IPS-NIHi7 (cell line): ENCODE measurements around the gene CUX1.
A peak's percentile ranks its signal among the peaks of the same experiment; 100 is the strongest.

Source experiments
- DNase-seq: peaks from one replicate; pipeline ENCODE4 v3.0.0; 2012; ENCODE audit warnings: mixed read lengths; ENCODE audit errors: extremely low spot score

Gene CUX1

DNA sequence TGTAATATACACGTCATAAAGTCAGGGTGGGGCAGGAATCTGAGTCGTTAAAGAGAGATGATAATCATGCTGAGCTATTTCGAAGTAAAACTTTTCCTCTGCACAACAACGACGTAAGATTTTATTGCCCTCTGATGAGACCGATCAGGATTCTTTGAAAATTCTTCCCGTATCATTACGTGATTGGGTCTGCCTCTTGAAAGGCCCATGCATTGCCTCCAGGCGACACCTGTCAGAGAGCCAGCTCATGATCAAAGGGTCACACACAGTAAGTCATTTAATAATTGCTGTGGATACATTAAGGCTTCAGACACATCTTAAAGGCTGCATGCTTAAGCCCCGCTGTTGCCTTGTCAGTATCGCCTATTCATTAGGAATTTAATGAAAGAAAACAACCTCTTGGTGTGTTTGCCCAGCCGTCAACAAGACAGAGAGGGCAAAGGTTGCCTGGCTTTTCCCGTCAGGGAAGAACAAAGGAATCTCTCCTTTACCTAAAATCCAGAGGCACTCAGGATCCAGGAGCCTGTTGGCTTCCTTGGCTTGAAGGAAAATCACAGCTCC lies 280.3 kb downstream of the CUX1 start:
- no peak for DNase-seq

DNA sequence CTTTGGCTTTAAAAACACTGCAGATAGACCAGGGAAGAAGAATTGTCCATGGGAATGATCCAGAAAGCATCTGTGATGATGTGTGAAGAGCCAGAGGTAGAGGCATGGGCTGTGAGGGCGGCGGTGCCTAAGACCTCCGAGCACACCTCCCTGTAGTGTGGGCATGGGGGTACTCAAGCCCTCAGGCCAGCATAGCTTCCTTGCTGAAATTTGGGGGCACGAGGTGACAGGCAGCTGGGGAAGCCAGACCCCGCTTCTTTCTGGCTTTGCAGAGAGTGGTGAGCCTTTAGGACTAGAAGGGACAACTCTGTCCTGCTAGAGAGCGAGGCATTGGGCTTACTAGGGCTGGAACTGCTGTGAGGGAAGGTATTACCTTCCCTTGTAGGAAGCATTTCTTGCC lies 281.6 kb downstream of the CUX1 start:
- DNase-seq: no peak

DNA sequence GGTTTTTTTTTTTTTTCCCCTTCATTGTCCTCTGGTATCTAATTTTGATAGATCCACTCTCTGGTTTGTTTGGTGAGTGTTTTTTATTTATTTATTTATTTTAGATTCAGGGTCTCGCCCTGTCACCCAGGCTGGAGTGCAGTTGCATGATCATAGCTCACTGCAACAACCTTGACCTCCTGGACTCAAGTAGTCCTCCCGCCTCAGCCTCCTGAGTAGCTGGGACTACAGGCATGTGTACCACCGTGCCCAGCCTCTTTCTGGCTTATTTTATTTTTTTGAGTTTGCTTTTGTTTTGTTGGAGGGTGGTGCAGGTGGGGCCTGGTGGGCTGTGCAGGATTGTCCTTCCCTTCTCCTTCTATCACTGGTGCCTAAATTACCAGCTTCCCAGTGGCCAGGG lies 282.0 kb downstream of the CUX1 start:
- DNase-seq: no peak

DNA sequence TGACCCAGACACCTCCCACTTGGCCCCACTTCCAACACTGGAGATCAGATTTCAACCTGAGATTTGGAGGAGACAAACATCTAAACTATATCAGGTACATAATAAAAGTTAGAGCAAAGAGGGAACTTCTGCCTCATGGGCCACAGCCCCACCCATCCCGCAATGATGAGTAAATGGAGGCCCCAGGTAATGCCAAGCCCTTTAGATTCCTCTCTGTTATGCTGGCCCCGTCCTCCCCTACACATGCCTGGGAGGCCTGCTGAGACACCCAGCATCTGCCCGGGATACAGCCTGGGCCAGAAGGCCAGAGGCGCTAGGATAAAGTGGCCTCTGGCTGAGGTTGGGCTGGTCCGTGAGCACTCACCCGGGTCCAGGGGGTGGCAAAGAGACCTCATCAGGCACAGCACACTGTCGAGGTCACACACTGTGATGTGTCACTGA lies 283.7 kb downstream of the CUX1 start:
- peak; percentile 6 for DNase-seq

DNA sequence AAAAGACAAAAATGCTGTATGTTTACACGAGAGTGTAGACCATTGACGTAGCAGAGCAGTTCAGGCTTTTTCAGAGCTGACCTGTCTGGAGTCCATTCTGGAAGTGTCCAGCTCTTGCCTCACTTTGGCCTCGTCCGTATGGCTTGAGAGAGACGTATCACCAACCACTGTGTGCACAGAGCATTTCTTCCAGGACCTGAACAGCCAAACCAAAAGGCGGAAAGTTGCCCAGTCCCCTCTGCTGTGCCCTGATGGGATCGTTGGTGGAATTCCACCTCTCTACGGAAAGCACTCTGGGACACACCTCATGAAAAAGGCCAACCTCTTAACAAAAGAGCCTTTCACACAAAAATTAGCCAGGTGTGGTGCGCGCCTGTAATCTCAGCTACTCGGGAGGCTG lies 284.5 kb downstream of the CUX1 start:
- no peak for DNase-seq

DNA sequence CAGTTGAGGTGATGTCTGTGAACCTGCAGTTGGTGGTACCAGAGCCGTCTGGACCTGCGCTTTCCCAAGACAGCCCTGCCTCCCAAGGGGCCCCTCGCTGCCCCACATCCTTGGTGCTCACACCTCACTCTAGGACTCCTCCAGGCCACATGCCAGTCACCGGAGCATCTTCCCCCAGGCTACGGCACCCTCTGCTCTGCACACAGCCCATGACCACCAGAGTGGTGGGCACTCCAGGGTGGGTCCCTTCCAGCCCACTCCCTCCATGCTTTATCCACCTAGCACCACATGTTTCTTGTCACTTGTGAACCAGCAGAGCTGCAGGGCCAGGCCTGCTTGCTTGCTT lies 285.6 kb downstream of the CUX1 start:
- no peak for DNase-seq

DNA sequence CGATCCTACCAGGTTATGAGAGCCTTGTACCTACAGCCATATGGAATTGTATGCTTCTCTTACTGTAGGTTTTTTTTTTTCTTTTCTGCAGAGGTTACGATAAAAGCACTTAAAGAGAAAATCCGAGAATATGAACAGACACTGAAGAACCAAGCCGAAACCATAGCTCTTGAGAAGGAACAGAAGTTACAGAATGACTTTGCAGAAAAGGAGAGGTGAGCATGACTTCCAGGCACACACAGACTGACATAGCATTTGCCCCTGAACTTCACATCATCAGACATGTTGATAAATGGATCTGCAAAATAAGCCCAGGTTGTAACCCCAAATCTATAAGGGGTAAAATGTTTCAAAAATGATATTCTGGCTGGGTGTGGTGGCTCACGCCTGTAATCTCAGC lies 286.8 kb downstream of the CUX1 start:
- DNase-seq: no peak

DNA sequence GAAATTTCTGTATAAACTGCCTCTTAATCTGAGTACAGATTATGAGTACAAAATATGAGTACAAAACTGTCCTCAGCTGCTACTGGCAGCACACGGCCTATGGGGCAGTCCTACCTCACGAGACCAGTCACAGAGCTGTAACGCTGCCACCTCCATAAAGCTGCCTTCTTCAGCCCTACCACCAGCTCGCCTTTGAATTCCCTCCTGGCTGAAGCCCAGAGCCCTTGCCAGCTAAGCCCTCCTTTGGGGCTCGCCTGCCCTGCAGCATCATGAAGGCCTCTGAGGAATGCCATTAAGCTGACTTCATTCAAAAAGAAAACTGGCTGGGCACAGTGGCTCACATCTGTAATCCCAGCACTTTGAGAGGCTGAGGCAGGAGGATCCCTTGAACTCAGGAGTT lies 289.2 kb downstream of the CUX1 start:
- no peak for DNase-seq

DNA sequence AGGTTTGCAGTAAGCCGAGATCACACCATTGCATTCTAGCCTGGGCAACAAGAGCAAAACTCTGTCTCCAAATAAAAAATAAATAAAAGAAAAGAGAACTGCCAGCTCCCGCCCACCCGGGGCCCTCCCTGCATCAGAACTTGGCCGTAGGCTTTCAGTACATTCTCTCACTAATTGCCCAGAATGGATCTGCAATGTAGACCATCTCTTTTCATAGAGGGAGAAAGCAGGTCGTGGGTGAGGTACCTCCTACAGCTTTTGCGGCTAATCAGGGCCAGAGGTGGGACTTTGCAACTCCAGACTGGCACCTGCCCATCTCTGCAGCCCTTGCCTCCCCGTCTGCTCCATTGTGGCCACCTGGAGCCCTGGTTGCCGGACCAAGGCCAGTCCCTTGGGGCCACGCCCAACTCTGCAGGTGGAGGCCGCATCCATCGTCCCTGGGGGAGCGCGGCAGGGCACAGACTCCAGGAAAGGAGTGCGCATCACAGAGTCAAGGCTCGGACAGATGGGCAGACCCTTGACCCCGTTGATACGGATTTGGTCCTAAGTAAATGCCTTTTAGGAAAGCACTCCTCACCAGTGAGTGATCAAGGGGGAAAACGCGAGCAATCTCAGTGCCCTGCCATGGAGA lies 290.2 kb downstream of the CUX1 start:
- no peak for DNase-seq

DNA sequence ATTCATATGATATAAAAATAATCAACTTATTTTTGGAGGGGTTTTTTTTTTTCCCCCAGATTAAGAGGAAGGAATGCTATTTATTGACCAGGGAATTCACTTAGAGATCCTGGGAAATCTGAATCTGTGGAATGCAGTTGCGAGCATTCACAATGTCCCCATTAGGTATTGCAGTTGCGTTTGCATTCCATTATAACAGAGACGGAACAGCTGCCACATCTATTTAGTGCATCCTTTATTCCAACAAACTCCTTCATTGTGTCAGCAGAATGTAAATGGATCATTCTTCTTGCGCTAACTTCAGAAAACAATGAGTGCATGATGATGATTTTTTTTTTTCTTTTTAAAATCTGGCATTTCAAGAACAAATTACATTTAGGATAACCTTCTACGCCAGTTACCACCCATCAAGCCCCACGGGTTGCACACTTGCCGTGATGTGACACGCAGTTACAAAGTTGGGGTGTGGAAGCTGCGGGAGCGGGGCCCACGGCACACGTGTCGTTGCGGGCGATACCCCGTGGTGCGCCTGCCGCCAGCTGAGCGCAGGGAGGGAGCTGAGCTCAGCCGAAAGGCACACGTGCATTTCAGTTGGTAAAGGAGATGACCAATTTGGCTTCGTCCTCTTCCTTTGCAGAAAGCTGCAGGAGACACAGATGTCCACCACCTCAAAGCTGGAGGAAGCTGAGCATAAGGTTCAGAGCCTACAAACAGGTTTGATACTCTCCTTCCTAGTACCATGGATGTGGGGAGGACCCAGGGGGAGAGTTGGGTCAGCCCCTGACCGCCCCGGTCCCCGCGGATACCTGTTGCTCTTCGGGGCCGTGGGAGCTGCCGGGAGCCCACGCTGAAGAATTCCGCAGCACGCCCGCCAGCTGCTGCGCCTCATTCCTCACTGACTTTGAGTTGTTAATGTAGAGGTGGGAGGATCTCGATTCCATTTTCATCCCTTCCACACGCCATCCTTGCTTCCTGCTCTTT lies 293.9 kb downstream of the CUX1 start:
- no peak for DNase-seq

DNA sequence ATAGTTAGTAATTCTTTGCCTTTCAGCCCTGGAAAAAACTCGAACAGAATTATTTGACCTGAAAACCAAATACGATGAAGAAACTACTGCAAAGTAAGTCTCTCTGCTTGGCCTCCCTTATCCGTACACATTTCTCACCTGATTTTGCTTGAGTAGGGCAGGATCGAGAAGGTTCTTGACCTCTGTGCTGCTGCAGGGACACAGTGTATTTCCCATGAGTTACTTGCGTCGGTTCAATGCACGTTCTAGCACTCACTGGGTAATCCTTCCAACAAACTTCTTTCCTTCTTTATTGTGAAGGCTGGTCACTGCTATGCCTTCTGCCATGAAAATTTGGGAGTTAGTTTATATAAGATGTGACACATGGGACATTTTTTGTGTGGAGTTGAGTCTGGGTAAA lies 297.8 kb downstream of the CUX1 start:
- DNase-seq: no peak

DNA sequence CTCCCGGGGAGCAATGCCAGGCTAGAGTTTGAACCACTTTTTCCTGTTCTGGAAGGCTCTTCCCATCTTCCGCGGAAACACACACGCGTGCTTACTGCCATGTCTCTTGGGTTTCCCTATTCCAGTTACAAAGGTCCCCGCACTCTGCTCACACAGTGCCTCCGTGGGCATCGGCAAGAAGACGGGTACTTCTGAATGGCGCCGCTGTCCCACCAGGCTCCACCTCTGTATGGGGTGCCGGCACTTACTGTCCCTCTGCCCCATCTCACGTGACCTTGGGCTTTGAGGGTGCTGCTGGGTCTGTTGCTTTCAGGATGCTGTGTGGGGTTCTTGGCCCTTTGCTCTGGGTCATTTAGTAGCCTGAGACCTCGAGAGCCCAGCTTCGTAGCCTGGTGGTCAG lies 298.5 kb downstream of the CUX1 start:
- no peak for DNase-seq

DNA sequence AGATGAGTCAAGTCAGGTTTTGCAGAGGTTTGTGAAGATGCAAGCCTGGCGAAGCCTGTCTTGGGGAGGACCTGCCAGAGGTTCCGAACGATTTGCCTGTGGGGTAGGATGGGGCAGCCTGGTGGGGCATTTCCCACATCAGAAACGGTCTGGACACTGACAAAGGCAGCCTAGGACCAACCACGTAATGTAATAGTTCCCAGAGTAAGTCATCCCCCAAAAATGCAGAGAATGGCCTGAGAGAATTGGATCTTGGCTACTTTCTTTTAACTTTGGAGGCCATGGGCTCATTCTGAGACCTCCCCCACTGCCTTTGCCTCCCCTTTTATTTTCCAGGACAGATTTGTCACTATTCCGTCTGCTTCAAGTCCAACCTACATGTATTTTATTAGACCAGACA lies 300.3 kb downstream of the CUX1 start:
- no peak for DNase-seq

DNA sequence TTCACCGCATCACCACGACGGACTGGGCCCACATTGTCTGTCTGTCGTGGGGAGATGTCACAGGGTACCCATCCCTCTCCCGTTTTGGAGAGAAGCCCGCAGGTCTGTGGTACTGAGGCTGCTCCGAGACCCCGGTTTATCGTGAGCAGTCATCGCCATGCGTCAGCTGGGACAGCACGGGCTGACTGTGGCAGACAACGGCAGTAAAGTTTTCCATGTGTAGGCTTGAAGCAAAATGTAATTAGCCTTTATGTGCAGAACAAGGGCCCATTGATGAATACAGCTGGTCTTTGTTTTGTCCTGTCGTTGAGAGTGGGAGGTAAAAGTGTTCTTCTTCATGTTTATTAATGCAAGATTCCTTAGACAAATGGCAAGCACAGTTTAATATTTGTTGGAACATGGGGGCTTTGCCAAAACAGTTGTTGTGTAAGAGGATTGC lies 301.8 kb downstream of the CUX1 start:
- no peak for DNase-seq

DNA sequence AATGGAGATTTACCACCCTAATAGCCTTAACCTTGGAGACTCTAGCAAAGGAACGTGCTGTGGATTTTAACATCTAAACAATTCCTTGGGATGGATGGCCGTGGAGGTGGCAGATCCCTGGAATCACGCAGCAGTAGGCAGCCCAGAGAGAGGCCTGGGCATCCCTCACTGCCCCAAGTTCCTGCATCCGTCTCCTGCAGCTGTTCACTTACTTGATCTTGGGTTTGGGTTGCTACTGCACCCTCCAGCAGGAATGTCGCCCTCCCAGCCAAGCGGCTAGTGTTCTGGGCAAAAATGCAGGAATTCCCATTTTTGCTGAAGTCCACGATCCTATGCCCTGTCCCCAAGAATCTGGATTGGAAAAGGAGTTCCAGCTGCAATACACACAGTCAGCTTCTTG lies 302.5 kb downstream of the CUX1 start:
- DNase-seq: no peak

DNA sequence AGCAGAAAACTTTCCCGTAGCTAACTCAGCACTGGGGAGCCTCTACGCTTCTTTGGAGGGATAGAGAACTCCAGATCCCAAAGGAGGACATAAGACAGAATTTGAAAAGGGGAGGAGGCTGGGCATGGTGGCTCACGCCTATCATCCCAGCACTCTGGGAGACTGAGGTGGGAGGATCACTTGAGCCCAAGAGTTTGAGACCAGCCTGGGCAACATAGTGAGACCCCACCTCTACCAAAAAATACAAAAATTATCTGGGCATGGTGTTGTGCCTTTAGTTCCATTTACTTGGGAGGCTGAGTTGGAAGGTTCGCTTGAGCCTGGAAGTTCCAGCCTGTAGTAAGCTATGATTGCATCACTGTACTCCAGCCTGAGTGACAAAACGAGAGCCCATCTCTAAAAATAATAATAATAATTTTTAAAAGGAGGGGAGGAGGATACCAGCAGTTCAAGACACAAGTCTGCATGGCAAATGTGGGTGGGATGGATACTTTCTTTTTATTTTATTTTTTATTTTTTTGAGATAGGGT lies 303.3 kb downstream of the CUX1 start:
- DNase-seq: no peak

DNA sequence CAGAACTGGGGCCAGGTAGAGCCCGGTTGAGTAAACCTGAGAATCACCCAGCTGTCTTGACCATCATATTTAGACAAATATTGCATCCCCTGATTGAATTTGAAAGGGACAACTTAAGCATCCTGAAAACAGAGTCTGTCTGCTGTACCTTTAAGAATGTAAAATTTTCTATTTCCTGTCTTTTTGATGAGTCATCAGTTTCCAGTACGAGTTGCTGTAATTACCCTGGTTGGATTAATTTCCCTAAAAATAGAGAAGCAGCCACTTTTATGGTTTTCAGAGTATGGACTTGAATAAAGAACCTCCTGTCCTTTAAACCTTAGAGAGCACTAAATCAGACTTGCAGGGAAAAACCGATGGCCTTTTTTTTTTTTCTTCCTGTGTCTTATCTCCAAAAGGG lies 304.6 kb downstream of the CUX1 start:
- no peak for DNase-seq

DNA sequence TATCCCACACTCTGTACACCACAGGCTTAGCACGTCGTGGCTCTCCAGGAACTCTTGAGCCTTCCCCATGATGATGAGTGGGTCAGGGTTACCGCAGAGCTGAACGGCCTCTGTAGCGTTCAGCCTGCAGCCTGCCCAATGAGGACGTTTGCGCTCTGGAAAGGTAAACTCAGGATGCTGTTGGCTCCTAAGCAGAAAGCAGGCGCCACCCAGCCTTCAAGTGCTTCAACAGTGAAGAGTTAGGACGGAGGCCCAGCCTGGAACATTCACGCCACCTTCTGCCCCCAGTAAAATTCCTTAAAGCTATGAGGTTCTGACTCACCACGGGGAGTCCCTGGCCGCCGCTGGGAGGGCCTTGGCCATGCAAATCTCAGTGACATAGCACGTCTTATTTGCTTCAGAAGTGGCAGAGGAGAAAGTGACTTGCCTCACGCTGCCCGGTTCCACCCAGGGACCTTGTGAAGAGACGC lies 307.7 kb downstream of the CUX1 start:
- DNase-seq: peak; percentile 85

DNA sequence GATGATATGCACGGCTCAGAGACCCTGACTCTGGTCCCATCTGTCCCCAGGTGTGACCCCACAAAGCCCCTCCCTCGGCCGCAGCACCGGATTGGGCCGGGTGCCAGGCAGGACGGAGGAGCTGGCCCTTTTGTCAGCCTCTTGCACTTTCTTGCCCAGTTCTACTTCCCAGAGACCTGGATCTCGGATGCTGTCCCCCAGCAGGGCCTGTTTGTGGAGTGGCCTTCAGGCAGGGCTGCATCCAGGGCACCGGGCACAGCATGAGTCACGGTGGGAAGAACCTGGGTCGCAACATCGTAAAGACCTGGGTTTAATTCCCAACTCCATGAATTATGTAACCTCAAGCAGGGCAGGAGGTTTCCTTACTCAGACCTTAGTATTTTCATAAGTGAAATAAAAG lies 310.9 kb downstream of the CUX1 start:
- no peak for DNase-seq

DNA sequence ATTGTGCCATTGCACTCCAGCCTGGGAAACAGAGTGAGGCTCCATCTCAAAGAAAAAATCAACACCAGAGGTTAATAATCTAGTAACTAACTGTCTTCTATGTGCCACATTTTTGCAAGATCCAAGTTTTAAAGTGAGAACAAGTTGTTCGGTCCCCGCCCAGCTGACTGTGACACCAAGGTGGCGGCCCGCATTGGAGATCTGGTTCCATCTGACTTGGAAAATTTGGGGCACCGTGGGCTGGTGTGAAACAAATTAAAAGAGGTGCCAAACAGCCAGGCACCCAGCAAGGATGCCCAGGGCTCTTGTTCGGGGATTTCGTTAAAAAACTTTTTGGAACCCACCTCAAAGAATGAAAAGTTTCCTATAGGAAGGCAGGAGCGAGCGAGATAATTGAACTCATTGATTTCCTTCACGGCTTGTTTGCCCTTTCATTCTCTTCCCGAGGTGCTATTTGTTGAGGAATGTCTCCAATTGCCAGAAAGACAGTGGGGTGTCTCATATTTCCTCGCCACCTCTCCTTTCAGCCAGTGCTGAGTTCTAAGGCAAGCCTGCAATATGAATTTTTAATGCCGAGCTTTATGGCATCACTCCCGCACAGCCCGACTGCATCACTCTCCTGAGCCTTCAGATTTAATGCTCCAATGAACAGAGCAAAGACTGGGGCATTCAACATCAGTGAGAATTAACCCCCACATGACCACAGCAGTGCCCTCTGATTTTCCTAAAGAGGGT lies 312.4 kb downstream of the CUX1 start:
- no peak for DNase-seq

DNA sequence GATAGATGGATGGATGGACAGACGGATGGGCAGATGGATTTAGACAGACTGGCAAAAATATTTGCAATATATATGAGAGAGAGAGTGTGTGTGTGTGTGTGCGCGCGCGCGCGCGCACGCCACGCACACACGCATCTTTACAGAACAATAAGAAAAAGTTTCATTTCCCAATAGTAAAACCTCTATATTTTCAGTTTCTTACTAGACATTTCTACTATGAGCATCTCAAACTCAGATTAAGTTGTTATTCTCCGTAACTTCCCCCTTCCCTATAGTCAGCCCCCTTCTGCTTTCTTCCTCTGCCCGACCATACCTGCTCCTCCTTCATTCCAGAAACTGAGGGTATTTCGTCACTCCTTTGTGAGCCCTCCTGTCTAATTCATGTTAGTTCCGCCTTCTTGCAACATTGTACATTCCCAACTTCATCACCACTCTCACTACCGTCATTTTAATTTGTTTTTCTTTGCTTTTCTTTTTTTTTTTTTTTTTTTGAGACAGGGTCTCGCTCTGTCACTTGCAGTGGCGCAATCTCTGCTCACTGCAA lies 314.9 kb downstream of the CUX1 start:
- no peak for DNase-seq

DNA sequence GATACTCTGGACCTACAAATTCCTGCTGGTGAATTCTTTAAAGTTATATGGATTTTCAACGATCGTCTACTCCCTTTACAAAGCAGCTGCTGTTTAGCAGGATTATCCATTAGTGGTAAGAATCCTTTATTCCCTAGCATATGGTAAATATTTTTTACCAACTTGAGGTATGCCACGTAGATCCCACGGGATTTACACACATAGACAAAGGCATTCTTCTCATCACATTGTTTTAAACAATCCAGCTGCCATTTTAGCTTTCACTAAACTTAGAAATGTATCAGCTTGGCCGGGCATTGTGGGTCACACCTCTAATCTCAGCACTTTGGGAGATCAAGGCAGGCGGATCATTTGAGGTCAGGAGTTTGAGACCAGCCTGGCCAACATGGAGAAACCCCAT lies 321.2 kb downstream of the CUX1 start:
- DNase-seq: no peak
